Naive thymus-derived CD4-positive, alpha-beta T cell (primary cell): ENCODE measurements around the gene CAB39. TPM values are rescaled to one million over a fixed set of nuclear protein-coding genes. Genes with fewer than 3 reads are reported as not detected.

ENCODE experiments used
- ATAC-seq: fragments of 150-1000 bp; cut with Tn5 transposase; 2 replicates; pipeline ENCODE4 v1.10.0; 2021; ENCODE audit warnings: mild to moderate bottlenecking, moderate library complexity
- CTCF ChIA-PET: fragments of 350-600 bp; sonication (Branson Sonifier 250); formaldehyde crosslinking; loops from one replicate; lab custom pipeline; 2021; ENCODE audit warnings: antibody characterized with exemption; lab: Charles Lee
- POLR2A ChIA-PET: fragments of 350-600 bp; sonication (Branson Sonifier 250); formaldehyde crosslinking; loops from one replicate; lab custom pipeline; 2021; ENCODE audit warnings: antibody characterized with exemption, inconsistent platforms; lab: Charles Lee
- DNase-seq, 9 donors: peaks; one replicate each; pipeline versions ENCODE4 v3.0.0 to v3.0.0-alpha.2; 2020 to 2022; ENCODE audit warnings: mixed read lengths in 1 of 9
- H3K27ac ChIP-seq: one replicate; pipeline ENCODE4 v1.7.0; 2013; ENCODE audit warnings: mild to moderate bottlenecking, low read depth, low read length, moderate library complexity
- H3K27me3 ChIP-seq, 2 donors: one replicate each; pipeline ENCODE4 v1.7.0; 2013; ENCODE audit warnings: low read length in 2 of 2, mild to moderate bottlenecking in 2 of 2, moderate library complexity in 2 of 2; ENCODE audit not compliant: control insufficient read depth in 2 of 2, insufficient read depth in 2 of 2
- H3K36me3 ChIP-seq, 3 experiments: 1 replicate in 2 of 3; 2 replicates in 1 of 3; pipeline ENCODE4 v1.7.0; 2013; ENCODE audit warnings: low read length in 3 of 3, mild to moderate bottlenecking in 3 of 3, moderate library complexity in 1 of 3; ENCODE audit not compliant: insufficient read depth in 3 of 3, control insufficient read depth in 2 of 3
- H3K4me1 ChIP-seq, 2 donors: one replicate each; pipeline ENCODE4 v1.7.0; 2013; ENCODE audit warnings: low read length in 2 of 2, mild to moderate bottlenecking in 2 of 2, moderate library complexity in 1 of 2; ENCODE audit not compliant: control insufficient read depth in 2 of 2, insufficient read depth in 2 of 2
- H3K4me3 ChIP-seq: 2 replicates; pipeline ENCODE4 v1.7.0; 2013; ENCODE audit warnings: mild to moderate bottlenecking, low read length
- H3K9me3 ChIP-seq, 3 experiments: 1 replicate in 2 of 3; 2 replicates in 1 of 3; pipeline ENCODE4 v1.7.0; 2013; ENCODE audit warnings: low read length in 3 of 3; ENCODE audit not compliant: control insufficient read depth in 2 of 3
- H3K27ac Mint-ChIP-seq, 9 donors: one replicate each; pipeline ENCODE4 v1.8.0; 2020 to 2022; ENCODE audit warnings: mixed read lengths in 9 of 9, mild to moderate bottlenecking in 8 of 9, moderate library complexity in 5 of 9, inconsistent platforms in 2 of 9
- H3K27me3 Mint-ChIP-seq, 5 donors: one replicate each; pipeline ENCODE4 v1.8.0; 2021 to 2022; ENCODE audit warnings: mixed read lengths in 5 of 5, mild to moderate bottlenecking in 1 of 5
- H3K36me3 Mint-ChIP-seq, 5 donors: one replicate each; pipeline ENCODE4 v1.8.0; 2020 to 2022; ENCODE audit warnings: mixed read lengths in 5 of 5, mild to moderate bottlenecking in 3 of 5, inconsistent platforms in 1 of 5
- H3K4me1 Mint-ChIP-seq, 7 donors: one replicate each; pipeline ENCODE4 v1.8.0; 2020 to 2022; ENCODE audit warnings: mixed read lengths in 7 of 7, mild to moderate bottlenecking in 3 of 7, inconsistent platforms in 1 of 7
- H3K4me3 Mint-ChIP-seq, 10 donors: one replicate each; pipeline ENCODE4 v1.8.0; 2020 to 2022; ENCODE audit warnings: mild to moderate bottlenecking in 10 of 10, mixed read lengths in 10 of 10, moderate library complexity in 6 of 10, inconsistent platforms in 2 of 10
- H3K9me3 Mint-ChIP-seq, 11 donors: one replicate each; pipeline ENCODE4 v1.8.0; 2020 to 2022; ENCODE audit warnings: mixed read lengths in 11 of 11, mild to moderate bottlenecking in 4 of 11, inconsistent platforms in 1 of 11, moderate library complexity in 1 of 11
- intact Hi-C, 2 donors: fragments of 100-400 bp; cut with micrococcal nuclease; formaldehyde crosslinking; loops; one replicate each; pipeline ENCODE4 v1.15.1; 2023
- polyA plus RNA-seq, 2 donors: library from polyadenylated mRNA; unstranded; fragments of 300-500 nt; fragmentation: Illumina TruSeq; gene quantifications; one replicate each; pipeline ENCODE4 v1.2.3, GENCODE V29; 2021
- total RNA-seq, 6 experiments: library from RNA in 5 of 6; stranded (reverse) in 5 of 6; gene quantifications; 1 replicate in 5 of 6; 2 replicates in 1 of 6; pipeline ENCODE4 v1.2.3 and lab custom pipeline; 2021 to 2026

Gene CAB39
- total and polyA plus RNA-seq, 7 experiments from 2014 or later, result 71.0 to 186 (median 79.4) TPM

GRCh38 chr2:230868161-230868946 lies 155.7 kb downstream of the CAB39 start:
- H3K4me3 ChIP-seq, result no peak overlapping the region
- Mint-ChIP-seq H3K27me3 (peaks cover 0 to 38% (median 0%) of the 10 kb centered on the region in 5 donors), H3K36me3 (no peaks in the 10 kb centered on the region), H3K27ac (peak overlapping the region in 2 of 9 donors; percentile 26 to 51), H3K9me3 (no peaks in the 10 kb centered on the region), H3K4me1 (peaks cover 18 to 49% (median 39%) of the 10 kb centered on the region in 7 donors), H3K4me3 (no peak overlapping the region)
- DNase-seq (peak in 1 of 9 donors; percentile 17), ATAC-seq (no peak)
- peaks cover 24 to 27% of the 10 kb centered on the region in 2 donors for H3K4me1 ChIP-seq
- peaks cover 0 to 4% (median 0%) of the 10 kb centered on the region in 3 experiments for H3K36me3 ChIP-seq
- no peaks in the 10 kb centered on the region for H3K9me3 ChIP-seq
- H3K27ac ChIP-seq, result no peak overlapping the region
- CTCF ChIA-PET, result interaction anchor here (0.7 kb wide), 1 partner anchor 38 kb away, joined by 3 read pairs; no protein-coding TSS in a partner anchor
- intact Hi-C loops, result no loop called here
- no peaks in the 10 kb centered on the region for H3K27me3 ChIP-seq
- POLR2A ChIA-PET, result no interaction called here

GRCh38 chr2:230868947-230869913 lies 156.6 kb downstream of the CAB39 start:
- H3K4me3 Mint-ChIP-seq, result peak overlapping the region in 1 of 10 donors; percentile 21
- POLR2A ChIA-PET, result no interaction called here
- intact Hi-C loops, result no loop called here

GRCh38 chr2:230869914-230870543 lies 157.4 kb downstream of the CAB39 start:
- Mint-ChIP-seq H3K4me1 (peaks cover 6 to 37% (median 28%) of the 10 kb centered on the region in 7 donors), H3K9me3 (no peaks in the 10 kb centered on the region), H3K36me3 (no peaks in the 10 kb centered on the region), H3K27ac (peak overlapping the region in 1 of 9 donors; percentile 19), H3K4me3 (peak overlapping the region in 1 of 10 donors; percentile 21), H3K27me3 (peaks cover 0 to 23% (median 0%) of the 10 kb centered on the region in 5 donors)
- POLR2A ChIA-PET, result no interaction called here
- Histone ChIP-seq H3K27ac (no peak overlapping the region), H3K27me3 (no peaks in the 10 kb centered on the region), H3K9me3 (no peaks in the 10 kb centered on the region), H3K4me3 (no peak overlapping the region), H3K4me1 (peaks cover 18 to 20% of the 10 kb centered on the region in 2 donors), H3K36me3 (peaks cover 0 to 10% (median 0%) of the 10 kb centered on the region in 3 experiments)
- CTCF ChIA-PET, result no interaction called here
- intact Hi-C loops, result no loop called here
- DNase-seq (no peak), ATAC-seq (no peak)

More at GRCh38 chr2:230868947-230869913, 156.6 kb downstream of the CAB39 start:
- Histone ChIP-seq H3K36me3 (peaks cover 0 to 5% (median 0%) of the 10 kb centered on the region in 3 experiments), H3K27ac (no peak overlapping the region), H3K4me3 (no peak overlapping the region), H3K4me1 (peaks cover 21 to 22% of the 10 kb centered on the region in 2 donors), H3K9me3 (no peaks in the 10 kb centered on the region), H3K27me3 (no peaks in the 10 kb centered on the region)
- no peaks in the 10 kb centered on the region for H3K9me3 Mint-ChIP-seq
- no peaks in the 10 kb centered on the region for H3K36me3 Mint-ChIP-seq
- H3K27me3 Mint-ChIP-seq, result peaks cover 0 to 30% (median 0%) of the 10 kb centered on the region in 5 donors
- DNase-seq (peak in 1 of 9 donors; percentile 16), ATAC-seq (no peak)
- CTCF ChIA-PET, result no interaction called here
- H3K4me1 Mint-ChIP-seq, result peaks cover 11 to 42% (median 33%) of the 10 kb centered on the region in 7 donors
- H3K27ac Mint-ChIP-seq, result no peak overlapping the region

Other genes starting within 250 kb of the CAB39 start
- gene ITM2C, start 152.1 kb downstream of the CAB39 start, total RNA-seq, result 10 to 100 TPM in 4 of 5 experiments, 1 to 10 TPM in 1; 7.4 to 27.7 (median 24.7) TPM
- gene ITM2C, start 152.1 kb downstream of the CAB39 start, polyA plus RNA-seq, result 10 to 100 TPM; 36.2 to 37.4 TPM
- gene GPR55, start 212.4 kb downstream of the CAB39 start, total RNA-seq, result 1 to 10 TPM; 1.3 to 8.8 (median 2.5) TPM
- 1 to 10 TPM; 1.4 to 1.5 TPM for gene GPR55, start 212.4 kb downstream of the CAB39 start, polyA plus RNA-seq